HG03520 (cell line): ENCODE data around the gene RAP1GDS1.

Source experiments
- ATAC-seq: cut with Tn5 transposase; IDR thresholded peaks from one replicate; pipeline ENCODE4 v1.9.1; 2021; ENCODE audit warnings: mild to moderate bottlenecking, moderate library complexity; ENCODE audit not compliant: unreplicated experiment

Gene RAP1GDS1, protein sequence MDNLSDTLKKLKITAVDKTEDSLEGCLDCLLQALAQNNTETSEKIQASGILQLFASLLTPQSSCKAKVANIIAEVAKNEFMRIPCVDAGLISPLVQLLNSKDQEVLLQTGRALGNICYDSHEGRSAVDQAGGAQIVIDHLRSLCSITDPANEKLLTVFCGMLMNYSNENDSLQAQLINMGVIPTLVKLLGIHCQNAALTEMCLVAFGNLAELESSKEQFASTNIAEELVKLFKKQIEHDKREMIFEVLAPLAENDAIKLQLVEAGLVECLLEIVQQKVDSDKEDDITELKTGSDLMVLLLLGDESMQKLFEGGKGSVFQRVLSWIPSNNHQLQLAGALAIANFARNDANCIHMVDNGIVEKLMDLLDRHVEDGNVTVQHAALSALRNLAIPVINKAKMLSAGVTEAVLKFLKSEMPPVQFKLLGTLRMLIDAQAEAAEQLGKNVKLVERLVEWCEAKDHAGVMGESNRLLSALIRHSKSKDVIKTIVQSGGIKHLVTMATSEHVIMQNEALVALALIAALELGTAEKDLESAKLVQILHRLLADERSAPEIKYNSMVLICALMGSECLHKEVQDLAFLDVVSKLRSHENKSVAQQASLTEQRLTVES

DNA sequence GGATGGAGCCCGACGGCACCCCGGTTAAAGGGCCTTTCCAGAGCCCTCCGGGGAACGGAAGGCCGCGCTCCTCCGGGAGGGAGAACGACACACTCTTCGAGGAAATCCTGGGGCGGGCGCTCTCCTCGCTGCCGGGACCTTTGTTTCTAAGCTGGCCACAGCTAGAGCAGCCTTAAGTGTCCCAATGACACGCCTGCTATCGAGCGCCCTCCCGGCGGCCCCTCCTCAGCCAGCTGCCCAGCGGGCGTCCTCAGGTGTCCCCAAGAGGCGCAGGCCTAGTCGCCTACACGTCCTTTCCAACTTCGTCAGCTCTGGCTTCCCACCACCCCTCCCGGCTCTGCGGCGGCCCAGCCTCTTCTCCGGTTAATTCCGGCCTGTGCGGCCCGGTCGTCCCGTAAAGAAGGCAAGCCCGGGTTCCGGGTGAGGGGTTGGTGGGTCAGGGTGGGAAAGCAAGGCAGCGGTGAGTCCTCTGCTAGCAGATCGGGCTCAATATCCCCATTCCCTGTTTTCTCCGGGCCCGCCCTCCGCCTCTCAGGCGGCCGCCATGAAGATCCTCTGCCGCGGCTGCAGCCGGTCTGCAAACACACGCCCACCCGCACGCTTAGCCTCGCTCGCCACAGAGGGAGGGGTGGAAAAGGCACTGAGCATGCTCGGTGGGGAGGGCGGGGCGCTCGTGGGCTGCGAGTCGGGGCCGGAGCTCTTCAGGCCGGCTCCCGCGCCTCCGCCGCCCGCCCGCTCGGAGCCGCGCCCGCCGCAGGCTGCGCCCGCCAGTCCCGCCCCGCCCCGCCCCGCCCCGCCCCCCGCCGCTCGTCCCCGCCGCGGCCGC, at the start of gene RAP1GDS1:
Gene RAP1GDS1, plus strand, starts transcription at position 806 of the 826 bp plus-strand sequence. CDS start 182 bp downstream, outside the sequence.
- ATAC-seq: peak; percentile 85

DNA sequence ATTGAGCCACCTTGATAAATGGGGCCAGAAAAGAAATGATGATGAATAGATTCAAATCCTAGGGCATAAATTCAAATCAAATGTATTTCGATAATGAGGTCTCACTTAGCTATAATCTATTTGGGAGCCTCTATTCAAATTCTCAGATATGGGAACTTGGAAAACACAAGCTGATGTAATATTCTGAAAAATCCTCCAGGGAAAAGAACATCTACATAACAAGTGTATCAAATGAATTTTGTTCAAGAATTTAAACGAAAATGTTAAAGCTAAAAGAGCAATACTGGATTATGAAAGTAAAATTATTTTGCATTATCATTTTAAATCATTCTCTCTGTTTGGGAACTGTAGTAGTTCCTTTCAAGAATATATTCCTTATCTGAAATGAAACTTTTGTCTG, 38.9 kb upstream of the RAP1GDS1 start:
- ATAC-seq: no peak

DNA sequence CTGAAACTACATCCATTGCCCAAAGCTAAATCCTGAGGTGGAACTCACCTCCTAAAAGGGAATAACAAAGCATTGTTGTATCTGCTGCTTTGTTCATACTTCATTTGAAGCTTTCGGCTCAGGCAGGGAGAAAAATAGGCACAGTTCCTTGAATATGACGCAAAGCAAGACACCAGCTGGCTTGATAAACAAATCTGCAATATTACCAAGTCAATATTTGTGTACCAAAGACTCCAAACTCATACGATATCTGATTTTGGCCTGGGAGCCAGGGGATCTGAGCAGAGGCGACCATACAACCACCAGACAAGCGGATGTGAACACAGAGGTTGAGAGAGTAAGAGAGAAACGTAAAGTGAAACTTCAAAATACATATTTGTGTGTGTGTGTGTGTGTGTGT, 34.8 kb upstream of the RAP1GDS1 start:
- ATAC-seq: no peak

DNA sequence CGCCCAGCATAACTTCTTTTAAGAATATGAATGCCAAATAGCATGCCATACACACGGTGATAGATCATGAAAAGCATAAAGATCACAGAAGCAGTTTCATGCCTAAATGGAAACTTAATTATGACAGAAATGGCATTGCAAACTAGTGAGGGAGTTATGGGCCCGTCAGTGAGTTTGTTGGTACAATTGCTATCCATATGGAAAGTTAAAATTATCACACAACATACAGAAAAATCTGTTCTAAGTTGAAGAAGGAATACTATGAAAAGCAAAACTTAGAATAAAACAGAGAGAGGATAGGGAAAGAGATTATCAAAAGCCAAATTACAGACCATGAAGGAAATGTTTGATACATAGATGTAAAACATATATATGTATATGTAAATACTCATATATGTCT, 30.2 kb upstream of the RAP1GDS1 start:
- no peak for ATAC-seq

DNA sequence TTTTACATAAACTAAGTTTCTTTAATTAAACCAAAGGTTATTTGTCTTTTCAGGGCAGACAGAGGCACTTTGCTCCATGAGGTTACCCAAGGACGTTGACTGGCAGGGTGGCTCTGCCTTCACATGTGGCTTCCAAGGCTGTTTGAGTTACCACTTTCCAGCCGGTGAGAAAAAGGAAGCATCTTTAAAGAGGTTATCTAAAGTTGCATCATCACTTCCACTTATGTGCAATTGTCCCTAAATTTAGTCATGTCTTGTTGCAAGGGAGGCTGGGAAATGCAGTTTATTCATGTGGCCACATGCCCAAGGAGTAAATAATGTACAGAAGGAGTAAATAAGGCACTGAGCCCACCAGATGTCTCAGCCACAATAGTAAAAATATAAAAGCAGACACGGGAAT, 29.0 kb upstream of the RAP1GDS1 start:
- ATAC-seq: no peak

DNA sequence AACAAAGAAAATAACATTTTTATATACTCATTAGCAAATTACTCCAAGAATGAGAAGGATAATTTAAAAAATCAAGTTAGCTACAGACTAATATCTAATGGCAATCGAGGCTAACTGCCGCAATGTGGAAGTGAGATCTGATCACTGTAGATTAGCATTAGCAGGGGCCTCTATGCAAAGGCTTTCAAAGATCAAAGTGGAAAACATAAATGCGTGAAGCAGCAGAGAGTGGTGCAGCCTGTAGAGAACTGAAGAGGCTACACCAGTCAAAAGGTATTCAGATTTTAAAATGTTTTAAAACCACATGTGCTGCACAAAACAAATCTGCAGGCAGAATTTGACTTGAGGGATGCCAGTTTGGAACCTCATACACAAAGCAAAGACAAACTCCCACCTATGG, 24.0 kb upstream of the RAP1GDS1 start:
- no peak for ATAC-seq

DNA sequence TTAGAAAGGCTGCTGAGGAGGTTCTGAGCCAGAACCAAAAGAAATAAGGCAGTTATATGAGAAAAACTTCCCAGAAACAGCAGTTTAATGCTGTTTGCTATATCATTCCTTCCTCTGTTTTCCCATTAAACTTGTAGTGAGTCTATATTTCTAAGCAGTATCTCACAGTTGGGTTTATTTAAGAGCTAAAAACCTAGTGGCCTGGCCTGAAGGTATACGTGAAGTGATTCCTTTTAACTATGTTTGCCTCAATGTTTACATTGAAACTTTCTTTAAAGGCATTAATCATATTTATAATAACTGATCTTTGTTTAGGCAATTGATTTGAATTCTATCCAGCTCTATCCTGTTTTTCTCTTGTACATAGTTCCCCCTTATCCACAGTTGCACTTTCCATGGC, 19.1 kb upstream of the RAP1GDS1 start:
- no peak for ATAC-seq

DNA sequence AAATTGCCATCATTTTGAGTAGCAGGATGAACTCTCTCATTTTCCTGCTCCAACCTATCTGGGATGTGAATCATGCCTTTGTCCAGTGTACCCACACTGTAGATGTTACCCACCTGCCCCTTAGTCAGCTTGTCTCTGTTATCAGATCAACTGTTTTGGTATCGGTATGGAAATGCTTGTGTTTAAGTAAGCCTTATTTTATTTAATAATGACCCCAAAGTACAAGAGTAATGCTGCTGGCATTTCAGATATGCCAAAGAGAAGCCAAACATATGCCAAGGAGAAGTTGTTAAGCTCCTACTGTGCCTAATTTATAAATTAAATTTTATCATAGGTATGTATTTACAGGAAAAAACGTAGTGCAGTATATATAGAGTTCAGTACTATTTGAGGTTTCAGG, 18.6 kb upstream of the RAP1GDS1 start:
- no peak for ATAC-seq

DNA sequence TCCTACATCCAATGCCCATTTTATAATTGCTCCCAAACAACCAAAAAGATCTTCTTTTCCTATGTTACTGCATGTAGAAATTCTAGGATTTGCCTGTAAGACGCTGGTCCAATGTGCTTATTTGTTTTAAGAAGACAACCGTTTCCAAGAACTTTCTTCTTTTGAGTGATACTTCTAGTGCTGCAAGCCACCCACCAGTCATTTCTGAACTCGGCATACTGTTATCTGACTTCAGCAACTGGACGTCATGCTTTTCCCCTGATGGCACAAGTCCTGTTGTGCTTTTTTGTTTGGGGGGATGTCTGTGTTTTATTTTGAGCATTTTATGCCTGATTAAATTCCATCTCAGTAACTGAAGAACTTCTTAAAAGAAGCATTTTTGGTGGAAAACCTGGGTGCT, 16.0 kb upstream of the RAP1GDS1 start:
- no peak for ATAC-seq

DNA sequence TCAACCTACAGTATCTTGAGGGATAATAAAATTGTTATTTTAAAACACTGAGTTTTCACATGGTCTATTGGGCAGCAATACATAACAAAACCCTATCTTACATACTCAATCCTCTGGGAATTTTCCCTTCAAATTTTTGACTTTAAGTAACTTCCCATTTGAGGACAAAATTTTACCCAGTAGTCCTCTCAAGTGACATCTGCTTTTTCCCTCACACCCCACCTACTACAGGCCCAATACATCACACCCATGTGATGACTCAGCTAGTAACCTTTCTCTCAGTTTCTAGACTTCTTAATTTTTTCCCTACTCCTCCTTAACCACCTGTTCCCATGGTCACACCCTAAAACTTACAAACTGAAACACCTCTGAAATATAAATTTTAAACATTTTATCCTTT, 12.2 kb upstream of the RAP1GDS1 start:
- no peak for ATAC-seq

DNA sequence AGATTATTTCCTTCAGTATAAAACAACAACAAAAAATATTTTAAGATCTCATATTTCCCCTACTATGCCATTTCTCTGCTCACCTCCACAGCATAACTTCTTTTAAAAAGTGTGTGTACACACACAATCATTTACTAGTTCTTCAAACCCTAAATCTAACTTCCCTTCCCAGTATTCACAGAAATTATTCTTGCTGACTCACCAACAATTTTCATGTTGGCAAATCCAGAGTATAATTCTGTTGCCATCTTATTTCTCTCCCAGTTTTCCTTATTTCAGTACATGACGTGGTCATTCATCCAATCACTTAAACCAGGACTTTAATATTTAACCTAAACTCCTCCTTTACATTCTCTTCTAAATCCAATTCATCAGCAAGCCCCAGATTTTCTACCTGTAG, 11.4 kb upstream of the RAP1GDS1 start:
- no peak for ATAC-seq

DNA sequence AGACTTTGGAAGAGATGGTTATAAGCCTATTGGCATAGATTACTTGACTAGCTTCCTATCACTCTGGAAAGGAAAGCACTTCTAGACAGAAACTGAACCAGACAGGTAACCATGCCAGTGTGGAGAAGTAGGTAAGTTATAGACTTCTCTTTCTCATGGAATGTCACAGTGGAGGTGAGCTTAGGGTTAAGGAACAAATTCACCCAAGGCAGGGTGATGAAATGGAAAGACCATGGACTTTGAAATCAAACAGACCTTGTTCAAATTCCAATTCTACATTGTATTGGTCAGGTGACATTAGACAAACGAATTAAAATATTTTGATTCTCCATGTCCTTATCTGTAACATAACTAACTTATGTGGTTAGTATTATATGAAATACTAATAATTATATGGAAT, 7.7 kb upstream of the RAP1GDS1 start:
- no peak for ATAC-seq

DNA sequence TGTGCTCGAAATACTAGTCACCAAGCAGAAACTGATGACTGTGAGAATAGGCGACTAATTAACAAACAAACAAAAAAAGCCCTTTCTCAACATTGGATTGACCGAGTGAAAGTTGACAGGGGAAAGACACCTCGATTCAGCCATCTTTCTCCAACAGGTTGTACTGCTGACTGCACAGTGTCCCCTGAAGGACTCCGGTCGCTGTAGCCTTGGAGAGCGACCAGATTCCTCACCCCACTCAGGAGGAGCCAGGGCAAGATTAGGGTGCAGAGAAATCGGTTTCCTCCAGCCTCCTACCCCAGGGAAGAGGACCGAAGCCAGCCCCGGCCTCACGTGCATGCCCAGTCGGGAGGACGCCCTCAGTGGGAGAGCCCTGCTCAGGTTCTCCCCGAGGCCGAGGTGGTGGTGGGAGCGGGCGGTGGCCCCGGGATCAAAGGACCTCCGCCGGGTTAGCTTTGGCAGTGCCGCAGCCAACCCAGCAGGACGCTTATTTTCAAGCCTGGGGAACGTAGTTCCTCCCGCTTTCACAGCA, 1.1 kb upstream of the RAP1GDS1 start:
- ATAC-seq: peak; percentile 14

DNA sequence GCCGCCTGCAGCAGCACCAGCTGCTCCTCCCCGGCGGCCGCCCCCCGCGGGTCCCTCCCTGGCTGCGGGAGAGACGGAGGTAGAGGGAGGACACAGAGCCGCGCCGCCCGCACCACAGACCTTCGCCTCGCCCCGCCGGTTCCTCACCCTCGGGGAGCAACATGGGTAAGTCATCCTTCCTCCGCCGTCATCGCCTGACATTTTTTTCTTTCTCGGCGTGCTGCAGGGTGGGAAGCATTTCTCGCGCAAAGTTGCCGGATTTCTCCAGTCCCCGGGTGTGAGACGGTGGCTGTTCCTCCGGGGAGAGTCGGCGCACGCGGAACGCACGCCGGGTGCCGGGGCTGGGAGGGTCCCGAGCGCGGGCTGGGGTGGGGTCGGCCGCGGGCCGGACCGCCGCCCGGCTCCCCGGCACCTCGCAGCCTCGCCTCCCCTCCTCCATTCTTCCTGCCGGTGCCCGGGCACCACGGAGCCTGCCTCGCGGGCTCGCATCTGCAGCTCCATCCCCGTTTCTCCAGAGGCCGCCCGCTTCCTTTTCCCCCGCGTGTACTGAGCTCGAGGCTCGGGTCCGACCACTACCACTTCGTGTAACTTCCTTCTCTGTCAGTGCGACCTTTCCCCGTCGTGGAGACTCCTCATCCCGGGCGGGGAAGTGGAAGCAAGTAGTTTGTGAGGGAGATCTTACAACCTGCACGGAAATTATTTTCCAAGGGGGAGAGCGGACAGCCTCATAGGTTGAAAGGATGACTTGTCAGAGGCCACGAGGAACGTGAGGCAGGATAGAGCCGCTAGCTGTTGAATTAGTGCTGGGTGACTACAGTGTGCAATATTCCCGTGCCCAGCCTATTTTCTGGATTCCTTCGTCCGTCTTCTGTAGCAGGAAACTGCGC, 464 bp downstream of the RAP1GDS1 start:
- peak; percentile 9 for ATAC-seq

DNA sequence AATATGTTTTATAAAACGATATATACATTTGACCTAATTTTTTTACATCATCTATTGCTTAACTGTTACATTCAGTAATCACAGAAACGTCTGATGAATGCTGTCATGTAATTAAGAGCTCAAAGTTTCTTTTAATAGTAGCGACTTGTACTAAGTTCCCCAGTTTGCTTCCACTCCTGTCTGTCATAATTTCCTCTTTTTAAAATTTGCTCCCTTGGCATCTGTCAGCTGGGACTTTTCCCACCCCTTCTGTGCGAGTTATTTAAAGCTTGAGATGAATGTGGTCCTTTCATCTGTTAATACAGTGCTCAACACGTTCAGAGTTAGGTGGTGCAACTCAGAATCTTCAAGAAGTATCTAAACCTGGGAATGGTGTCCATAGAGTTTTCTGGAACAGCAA, 1.2 kb downstream of the RAP1GDS1 start:
- no peak for ATAC-seq

DNA sequence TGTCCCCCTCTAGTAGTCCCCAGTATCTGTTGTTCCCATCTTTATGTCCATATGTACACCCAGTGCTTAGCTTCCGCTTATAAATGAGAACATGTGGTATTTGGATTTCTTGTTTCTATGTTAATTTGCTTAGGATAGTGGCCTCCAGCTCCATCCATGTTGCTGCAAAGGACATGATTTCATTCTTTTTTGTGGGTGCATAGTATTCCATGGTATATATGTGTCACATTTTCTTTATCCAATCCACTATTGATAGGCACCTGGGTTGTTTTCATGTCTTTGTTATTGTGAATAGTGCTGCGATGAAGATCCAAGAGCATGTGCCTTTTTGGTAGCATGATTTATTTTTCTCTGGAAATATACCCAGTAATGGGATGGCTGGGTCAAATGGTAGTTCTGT, 6.3 kb downstream of the RAP1GDS1 start:
- ATAC-seq: no peak

DNA sequence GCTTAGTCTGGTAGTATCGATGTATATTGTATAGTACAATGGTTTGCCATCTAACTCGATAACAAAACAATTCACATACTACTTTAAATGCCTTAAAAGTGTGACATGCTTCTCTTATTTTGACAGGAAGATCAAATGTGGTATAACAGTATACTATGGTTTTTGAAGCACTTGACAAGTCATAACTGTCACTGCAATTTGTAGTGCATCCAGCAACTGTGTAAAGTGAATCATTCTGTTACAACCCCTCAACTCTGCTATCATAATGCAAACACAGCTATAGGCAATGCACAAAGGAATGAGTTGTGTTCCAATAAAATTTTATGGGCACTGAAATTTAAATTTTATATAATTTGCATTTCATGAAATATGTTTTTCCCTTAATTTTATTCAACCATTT, 14.0 kb downstream of the RAP1GDS1 start:
- no peak for ATAC-seq

DNA sequence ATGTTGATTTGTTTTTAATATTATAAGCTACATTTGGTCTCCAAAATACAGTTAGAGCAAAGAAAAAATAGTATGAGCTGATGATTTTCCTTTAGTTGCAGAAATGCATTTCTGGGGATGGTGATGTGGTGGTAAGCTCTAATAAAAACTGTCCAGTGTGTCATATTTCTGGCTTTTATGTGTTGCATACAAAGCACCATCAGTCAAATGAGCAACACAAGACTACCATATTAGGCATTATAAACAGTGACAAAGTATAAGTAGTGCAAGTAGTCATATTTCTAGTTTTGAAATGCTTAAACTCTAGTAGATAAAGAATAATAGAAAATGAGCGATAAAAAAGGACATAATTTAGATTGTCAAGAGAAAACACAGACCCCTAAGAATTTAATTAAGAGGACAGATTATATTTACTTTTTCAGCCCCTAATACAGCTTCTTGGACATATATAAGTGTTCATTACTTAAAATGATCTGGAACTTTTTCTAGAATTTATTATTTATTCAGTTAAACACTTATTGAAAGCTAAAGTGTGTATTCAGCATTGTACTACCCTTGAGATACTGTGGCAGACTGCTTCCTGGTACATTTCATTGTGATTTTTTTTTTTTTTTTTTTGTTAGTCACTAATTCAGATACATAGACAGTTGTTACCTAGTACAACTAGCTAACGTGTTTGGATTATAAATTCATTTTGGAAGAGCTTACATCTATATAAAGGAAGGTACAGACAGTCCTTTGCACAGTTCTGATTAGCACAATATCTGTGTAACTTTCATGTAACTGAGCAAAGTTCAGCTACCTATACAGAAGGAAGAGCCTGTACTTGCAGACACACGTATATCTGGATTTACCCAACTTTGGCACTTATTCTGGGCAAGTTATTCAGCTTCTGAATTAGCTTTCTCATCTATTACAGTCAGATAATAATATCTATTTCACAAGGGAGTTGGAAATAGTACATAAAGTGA, 22.3 kb downstream of the RAP1GDS1 start:
- no peak for ATAC-seq

DNA sequence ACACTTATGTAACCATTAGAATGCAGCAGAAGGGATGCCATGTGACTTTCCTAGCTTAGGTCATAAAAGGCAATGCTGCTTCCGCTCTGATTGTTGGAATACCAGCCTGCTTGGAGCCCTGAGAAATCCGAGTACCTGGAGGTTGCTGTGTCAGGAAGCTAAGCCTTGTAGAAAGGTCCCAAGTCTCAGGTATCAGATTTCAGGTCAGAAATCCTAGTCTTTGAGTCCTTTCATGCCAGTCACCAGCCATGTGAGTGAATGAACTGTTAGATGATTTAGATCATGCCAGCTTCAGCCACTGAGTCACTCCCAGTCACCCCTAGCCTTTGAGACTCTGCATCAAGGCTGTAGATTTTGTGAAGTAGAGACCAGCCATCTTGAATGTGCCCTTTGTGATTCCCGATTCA, 23.5 kb downstream of the RAP1GDS1 start:
- ATAC-seq: no peak
